ENCODE results near the gene TBX10. TPM values are rescaled to one million over a fixed set of nuclear protein-coding genes. Genes with fewer than 3 reads are reported as not detected.

TBX10 gene
- total RNA-seq, 2 donors from 2014 or later: not detected

DNA sequence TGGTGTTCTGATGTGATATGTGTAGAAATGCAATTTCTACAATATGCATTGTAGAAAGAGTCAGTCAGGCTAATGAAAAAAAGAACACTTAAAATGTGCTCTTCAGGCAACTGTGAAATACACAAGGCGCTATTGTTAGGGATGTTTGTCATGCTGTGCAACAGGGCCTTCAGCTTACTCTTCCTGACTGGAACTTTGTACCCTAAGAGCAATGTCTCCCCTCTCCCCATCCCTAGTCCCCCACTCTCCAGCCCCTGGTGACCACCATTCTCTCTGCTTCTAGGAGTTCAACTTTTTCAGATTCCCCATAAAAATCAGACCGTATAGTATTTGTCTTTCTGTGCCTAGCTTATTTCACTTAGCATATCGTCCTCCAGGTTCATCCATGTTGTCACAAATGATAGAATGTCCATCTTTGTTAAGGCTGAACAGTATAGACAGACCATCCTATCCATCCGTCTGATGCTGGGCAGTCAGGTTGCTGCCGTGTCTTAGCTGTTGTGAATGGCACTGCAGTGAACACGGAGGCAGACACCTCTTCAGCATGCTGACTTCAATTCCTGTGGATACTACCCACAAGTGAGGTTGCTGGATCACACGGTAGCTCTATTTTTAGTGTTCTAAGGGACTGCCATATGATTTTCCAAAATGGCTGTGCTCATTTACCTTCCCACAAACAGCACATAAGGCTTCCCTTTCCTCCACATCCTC, 22.2 kb downstream of the TBX10 start:
- Mint-ChIP-seq H3K36me3 (ENCODE audit: insufficient read depth in 2 of 2) (peaks cover 0 to 2% of the 10 kb centered on the region in 2 donors), H3K27ac (peak overlapping the region; percentile 78), H3K4me3 (peak overlapping the region; percentile 63 to 66), H3K27me3 (ENCODE audit: low read depth) (no peaks in the 10 kb centered on the region), H3K9me3 (no peaks in the 10 kb centered on the region), H3K4me1 (ENCODE audit: low read depth) (peaks cover 37% of the 10 kb centered on the region)
- no peak for DNase-seq
- no peak for ATAC-seq (replicated peaks in 1 of 2)

DNA sequence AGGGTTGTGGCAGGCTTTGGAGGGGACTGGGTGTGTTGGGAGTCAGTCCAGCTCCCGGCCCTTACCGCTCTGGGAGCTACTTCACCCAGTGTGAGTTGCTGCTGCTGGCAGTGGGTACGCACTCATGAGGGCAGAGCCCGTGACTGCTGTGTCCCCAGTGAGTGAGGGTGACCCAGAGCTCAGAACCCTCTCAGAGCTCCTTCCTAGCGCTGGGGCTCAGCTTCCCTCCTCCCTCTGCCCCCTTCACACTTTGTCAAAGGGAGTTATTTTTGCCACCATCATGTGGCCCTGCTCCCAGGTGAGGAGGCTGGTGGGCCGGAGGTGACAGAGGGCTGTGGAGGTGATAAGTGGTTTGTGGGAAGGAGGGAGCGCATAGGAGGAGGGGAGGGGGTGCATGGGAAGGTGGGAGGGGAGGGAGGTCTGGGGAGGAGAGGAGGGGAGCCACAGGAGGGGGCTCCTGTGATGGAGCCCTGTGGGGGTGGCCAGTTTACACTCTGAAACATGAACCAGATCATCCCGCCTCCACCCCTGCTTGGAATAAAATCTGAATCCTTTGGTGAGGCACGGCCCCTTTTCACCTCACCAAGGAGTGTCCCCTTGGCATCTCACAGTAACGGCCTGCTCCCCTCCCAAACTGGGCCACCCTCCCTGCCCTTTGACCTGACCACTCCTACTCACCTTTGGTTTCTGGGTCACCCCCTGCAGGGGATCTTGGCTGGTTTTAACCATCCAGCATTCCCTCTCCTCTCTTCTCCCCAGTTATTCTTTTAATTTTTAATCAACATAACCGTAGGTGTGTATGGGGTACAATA, 22.9 kb downstream of the TBX10 start:
- ATAC-seq (replicated peaks in 1 of 2) (no peak), DNase-seq (no peak)
- H3K27ac Mint-ChIP-seq: peak overlapping the region; percentile 78
- no peaks in the 10 kb centered on the region for H3K9me3 Mint-ChIP-seq
- peak overlapping the region; percentile 75 to 86 for H3K4me3 Mint-ChIP-seq
- H3K4me1 Mint-ChIP-seq (ENCODE audit: low read depth): peaks cover 38% of the 10 kb centered on the region
- no peaks in the 10 kb centered on the region for H3K27me3 Mint-ChIP-seq (ENCODE audit: low read depth)
- H3K36me3 Mint-ChIP-seq (ENCODE audit: insufficient read depth in 2 of 2): peaks cover 0 to 2% of the 10 kb centered on the region in 2 donors

DNA sequence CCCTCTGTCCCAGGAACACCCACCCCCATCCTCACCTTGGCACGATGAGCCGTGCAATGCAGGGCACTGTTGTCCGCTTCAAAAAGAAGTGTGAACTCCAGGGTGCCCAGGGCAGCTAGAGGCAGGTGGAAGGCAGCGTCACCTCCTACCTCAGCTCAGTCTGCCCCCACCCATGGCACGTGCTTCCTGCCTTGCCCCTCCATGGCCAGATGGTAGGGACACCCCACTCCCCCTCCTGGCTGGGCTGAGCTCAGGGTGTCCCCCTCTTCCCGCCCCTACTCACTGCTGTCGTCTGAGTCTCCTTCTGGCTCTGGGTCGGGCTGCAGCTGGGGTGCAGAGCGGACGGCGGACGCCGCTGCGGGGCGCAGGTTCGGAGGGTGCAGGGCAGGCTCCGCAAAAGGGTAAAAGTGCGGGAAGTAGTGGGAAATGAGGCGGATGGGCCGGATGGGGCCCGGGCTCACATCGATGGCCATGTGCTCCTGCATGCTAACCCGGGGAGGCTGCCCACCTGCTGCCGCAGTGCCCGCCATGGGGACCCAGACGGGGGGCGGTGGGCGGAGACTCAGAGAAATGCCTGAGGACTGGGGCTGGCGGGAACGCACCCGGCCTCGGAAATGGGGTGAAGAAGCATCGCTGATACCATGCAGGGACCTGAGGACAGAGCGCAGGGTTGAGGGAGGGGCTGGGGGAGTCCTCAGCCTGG, 23.7 kb downstream of the TBX10 start:
- Mint-ChIP-seq H3K4me1 (ENCODE audit: low read depth) (peaks cover 38% of the 10 kb centered on the region), H3K27ac (no peak overlapping the region), H3K36me3 (ENCODE audit: insufficient read depth in 2 of 2) (peaks cover 0 to 3% of the 10 kb centered on the region in 2 donors), H3K27me3 (ENCODE audit: low read depth) (no peaks in the 10 kb centered on the region), H3K9me3 (no peaks in the 10 kb centered on the region), H3K4me3 (peak overlapping the region; percentile 75 to 86)
- ATAC-seq (replicated peaks in 1 of 2): peak in 1 of 2 donors; percentile 2
- no peak for DNase-seq

DNA sequence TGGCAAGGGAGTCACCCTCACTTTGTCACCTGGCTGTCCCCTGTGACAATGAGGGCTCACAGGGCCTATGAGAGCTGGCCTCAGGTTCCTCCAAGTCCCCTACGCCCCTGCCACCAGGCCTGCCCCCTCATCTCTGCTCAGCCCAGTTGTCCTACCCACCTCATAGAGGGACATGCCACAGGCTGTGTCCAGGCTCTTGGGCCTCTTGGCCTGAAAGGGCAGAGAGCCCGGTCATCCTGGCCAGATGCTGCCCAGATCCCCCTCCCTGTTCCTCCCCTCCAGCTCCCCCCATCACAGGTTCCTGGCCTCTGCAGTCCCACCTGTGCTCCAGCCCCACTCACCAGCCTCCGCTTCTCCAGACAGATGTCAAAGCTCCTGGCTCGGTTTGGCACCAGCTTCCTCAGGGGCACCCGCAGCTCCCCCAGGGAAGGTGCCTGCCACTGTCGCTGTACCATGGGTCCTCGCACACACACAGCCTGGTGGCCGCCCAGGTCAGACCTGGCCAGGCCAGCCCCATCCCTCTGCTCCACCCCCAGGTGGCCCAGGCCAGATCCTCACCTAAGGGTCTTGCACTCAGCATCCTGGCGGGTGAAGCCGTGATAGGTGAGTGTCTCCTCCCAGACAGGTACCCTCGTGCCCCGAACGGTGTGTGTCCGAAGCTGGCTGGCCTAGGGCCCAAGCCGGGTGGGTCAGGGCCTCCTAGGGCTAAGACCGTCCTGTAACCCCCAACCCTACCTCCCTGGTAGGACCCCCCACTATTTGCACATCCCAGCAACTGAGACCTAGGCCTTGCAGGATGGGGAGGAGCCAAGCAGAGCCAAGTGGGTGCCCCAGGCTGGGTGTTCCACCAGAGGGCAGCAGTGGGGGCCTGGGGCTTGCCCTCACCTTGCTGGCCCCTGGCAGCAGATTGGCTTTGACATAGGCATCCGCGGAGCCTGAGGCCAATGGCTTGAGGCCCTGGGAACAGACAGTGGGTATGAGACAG, 24.5 kb downstream of the TBX10 start:
- Mint-ChIP-seq H3K4me3 (peak overlapping the region; percentile 81 to 86), H3K27me3 (ENCODE audit: low read depth) (no peaks in the 10 kb centered on the region), H3K27ac (peak overlapping the region; percentile 97), H3K36me3 (ENCODE audit: insufficient read depth in 2 of 2) (peaks cover 0 to 4% of the 10 kb centered on the region in 2 donors), H3K9me3 (no peaks in the 10 kb centered on the region), H3K4me1 (ENCODE audit: low read depth) (peaks cover 38% of the 10 kb centered on the region)
- ATAC-seq (replicated peaks in 1 of 2): peak; percentile 45 to 59
- peak; percentile 81 to 87 for DNase-seq

DNA sequence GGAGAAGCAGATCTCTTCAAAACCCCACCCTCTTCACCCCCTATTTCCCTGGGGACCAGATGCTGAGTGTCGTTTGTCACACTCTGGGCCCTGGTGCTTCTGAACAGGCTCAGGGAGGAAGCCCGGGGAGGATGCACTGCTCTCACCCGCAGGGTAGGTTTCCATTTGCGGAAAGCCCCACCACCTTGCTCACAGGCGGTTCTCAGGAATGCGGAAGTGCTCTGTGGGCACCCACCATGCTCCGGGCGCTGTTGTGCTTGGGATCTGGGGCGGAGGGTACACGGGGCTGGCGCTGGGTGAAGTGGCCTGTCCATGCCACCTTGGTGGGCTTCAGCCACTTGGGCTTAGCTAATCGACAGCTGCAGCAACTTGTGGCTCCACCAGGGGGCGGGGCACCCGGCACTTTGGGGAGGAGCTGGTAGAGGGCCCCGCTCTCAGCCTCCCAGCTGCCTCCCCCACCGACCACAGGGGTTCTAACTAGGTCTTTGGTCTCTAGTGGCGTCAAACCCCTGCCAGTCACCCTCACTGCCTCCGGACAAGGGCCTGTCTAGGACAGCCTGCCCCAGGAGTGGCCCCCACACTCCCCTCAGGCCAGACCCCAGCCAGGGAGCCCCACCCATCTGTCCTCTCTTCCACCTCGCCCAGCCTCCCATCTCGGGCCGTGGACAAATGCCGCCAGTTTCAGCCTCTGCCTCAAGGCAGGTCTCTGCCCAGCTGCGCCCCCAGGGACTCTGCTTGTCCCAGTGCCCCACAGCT, 25.4 kb downstream of the TBX10 start:
- DNase-seq (peak; percentile 85 to 86), ATAC-seq (replicated peaks in 1 of 2) (peak; percentile 89 to 90)
- peaks cover 0 to 6% of the 10 kb centered on the region in 2 donors for H3K36me3 Mint-ChIP-seq (ENCODE audit: insufficient read depth in 2 of 2)
- no peaks in the 10 kb centered on the region for H3K27me3 Mint-ChIP-seq (ENCODE audit: low read depth)
- no peaks in the 10 kb centered on the region for H3K9me3 Mint-ChIP-seq
- peak overlapping the region; percentile 81 to 86 for H3K4me3 Mint-ChIP-seq
- H3K4me1 Mint-ChIP-seq (ENCODE audit: low read depth): peaks cover 43% of the 10 kb centered on the region
- H3K27ac Mint-ChIP-seq: peak overlapping the region; percentile 97

DNA sequence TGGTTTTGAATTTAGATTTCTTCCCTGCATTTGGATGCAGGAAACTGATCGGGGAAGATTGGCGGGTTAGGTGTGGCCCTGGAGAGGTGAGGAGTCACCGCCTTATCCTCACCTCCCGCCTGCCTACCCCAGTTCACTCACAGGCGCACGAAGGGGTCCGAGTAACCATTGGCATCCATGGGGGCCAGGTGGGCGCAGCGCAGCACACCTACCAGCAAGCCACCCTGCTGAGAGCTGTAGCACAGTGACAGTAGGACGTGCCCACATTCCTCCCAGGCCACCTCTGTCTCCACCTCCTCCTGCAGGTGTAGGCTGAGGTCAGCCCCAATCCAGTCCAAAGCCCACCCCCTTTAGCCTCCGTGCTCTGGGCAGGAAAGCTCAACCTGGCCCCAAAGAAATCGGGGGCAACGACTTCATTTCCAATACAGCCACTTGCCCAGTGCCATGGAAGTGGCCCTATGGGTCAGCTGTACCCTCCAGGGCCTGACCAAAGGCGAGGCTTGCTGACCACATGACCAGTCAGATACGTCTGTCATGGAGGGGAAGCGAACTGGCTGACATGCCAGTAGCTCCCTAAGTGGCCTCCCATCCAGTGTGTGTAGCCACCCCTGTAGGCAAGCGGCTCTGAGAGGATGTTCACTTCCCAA, 26.1 kb downstream of the TBX10 start:
- H3K9me3 Mint-ChIP-seq: no peaks in the 10 kb centered on the region
- H3K4me1 Mint-ChIP-seq (ENCODE audit: low read depth): peaks cover 50% of the 10 kb centered on the region
- H3K36me3 Mint-ChIP-seq (ENCODE audit: insufficient read depth in 2 of 2): peaks cover under 1 to 13% of the 10 kb centered on the region in 2 donors
- ATAC-seq (replicated peaks in 1 of 2) (no peak), DNase-seq (no peak)
- peak overlapping the region; percentile 97 for H3K27ac Mint-ChIP-seq
- peak overlapping the region; percentile 81 to 86 for H3K4me3 Mint-ChIP-seq
- no peaks in the 10 kb centered on the region for H3K27me3 Mint-ChIP-seq (ENCODE audit: low read depth)

DNA sequence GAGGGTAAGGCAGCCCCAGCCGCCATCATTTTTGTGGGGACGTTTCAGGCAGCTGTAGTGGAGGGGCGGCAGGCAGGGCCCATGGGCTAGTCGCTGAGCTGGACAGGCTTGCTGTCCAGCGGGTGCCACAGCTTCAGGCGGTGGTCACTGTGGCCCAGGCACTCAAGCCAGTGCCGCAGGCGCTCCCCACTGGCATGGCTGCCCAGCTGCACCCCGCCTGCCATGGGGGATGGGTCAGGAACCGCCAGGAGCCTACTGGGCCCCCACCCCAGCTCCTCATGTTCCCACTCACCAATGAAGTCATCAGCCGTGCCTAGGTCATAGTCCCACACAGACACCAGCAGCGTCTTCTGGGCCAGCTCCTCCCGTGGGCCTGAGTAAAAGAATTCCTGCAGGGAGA, 26.8 kb downstream of the TBX10 start:
- Mint-ChIP-seq H3K27me3 (ENCODE audit: low read depth) (no peaks in the 10 kb centered on the region), H3K4me3 (no peak overlapping the region), H3K27ac (no peak overlapping the region), H3K4me1 (ENCODE audit: low read depth) (peaks cover 57% of the 10 kb centered on the region), H3K9me3 (no peaks in the 10 kb centered on the region), H3K36me3 (ENCODE audit: insufficient read depth in 2 of 2) (peaks cover 2 to 14% of the 10 kb centered on the region in 2 donors)
- no peak for DNase-seq
- no peak for ATAC-seq (replicated peaks in 1 of 2)

DNA sequence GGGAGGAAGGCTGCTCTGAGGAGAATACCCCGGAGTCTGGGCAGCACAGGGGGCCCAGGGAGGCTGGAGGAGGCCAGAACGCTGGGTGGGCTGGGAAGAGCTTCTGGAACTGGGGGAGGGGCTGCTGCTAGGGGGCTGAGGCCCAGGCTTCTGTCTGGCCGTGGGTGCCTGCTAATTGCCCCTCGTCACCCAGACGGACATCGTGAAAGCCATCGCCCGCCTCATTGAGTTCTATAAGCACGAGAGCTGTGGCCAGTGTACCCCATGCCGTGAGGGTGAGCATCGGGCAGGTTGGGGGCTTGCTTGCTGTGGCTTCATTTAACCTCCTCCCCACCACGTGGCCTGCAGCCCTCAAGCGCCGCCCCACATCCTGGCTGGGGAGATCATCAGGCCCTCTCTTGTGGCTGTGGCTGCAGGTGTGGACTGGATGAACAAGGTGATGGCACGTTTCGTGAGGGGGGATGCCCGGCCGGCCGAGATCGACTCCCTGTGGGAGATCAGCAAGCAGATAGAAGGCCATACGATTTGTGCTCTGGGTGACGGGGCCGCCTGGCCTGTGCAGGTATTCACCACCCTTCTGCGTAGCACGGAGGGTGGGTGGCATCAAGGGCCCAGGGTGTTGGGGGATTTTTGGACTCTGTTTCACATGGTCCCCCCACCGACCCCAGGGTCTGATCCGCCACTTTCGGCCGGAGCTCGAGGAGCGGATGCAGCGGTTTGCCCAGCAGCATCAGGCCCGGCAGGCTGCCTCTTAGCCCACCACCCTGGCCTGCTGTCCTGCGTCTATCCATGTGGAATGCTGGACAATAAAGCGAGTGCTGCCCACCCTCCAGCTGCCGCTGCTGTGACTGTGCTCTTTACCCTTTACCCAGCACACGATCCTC, 27.6 kb downstream of the TBX10 start:
- DNase-seq (no peak), ATAC-seq (replicated peaks in 1 of 2) (no peak)
- Mint-ChIP-seq H3K9me3 (no peaks in the 10 kb centered on the region), H3K4me3 (no peak overlapping the region), H3K27ac (no peak overlapping the region), H3K27me3 (ENCODE audit: low read depth) (no peaks in the 10 kb centered on the region), H3K4me1 (ENCODE audit: low read depth) (peaks cover 61% of the 10 kb centered on the region), H3K36me3 (ENCODE audit: insufficient read depth in 2 of 2) (peaks cover 3 to 14% of the 10 kb centered on the region in 2 donors)

DNA sequence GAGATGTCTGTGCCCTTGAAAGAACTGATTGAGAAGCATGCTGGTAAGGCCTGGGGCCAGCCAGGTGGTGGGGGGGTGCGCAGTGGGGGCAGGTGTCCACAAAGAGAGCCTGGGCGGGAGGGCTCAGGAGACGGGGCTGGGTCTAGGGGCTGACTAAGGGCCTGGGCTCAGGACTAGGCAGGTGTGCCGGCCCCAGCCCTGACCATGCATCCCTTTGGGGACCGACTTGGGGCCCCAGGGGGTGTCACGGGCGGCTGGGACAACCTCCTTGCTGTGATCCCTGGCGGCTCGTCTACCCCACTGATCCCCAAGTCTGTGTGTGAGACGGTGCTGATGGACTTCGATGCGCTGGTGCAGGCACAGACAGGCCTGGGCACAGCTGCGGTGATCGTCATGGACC, 28.4 kb downstream of the TBX10 start:
- no peak for ATAC-seq (replicated peaks in 1 of 2)

DNA sequence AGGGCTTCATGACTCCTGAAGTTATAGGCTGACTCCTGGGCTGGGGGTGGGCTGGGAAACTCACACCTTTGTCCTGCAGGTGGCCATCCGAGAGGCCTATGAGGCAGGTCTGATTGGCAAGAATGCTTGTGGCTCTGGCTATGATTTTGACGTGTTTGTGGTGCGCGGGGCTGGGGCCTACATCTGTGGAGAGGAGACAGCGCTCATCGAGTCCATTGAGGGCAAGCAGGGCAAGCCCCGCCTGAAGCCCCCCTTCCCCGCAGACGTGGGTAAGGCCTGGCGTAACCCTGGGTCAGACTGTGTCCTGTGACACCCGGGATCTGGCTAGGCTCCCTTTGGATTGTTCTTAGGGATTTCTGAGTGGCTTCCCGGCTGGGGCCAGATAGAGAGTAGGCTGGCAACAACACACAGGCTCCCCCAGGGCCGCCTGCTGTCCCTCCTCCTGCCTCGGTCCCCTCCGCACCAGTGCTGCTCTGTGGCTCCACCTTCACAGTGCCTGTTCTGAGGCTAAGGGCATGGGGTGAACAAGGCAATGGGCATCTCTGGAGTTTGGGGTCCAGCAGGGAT, 29.2 kb downstream of the TBX10 start:
- no peaks in the 10 kb centered on the region for H3K9me3 Mint-ChIP-seq
- ATAC-seq (replicated peaks in 1 of 2) (no peak), DNase-seq (no peak)
- peaks cover 57% of the 10 kb centered on the region for H3K4me1 Mint-ChIP-seq (ENCODE audit: low read depth)
- no peaks in the 10 kb centered on the region for H3K27me3 Mint-ChIP-seq (ENCODE audit: low read depth)
- H3K4me3 Mint-ChIP-seq: no peak overlapping the region
- no peak overlapping the region for H3K27ac Mint-ChIP-seq
- peaks cover 3 to 14% of the 10 kb centered on the region in 2 donors for H3K36me3 Mint-ChIP-seq (ENCODE audit: insufficient read depth in 2 of 2)

More for the DNA sequence above, 28.4 kb downstream of the TBX10 start:
- no peak overlapping the region for H3K27ac Mint-ChIP-seq
- no peak overlapping the region for H3K4me3 Mint-ChIP-seq
- H3K9me3 Mint-ChIP-seq: no peaks in the 10 kb centered on the region
- no peaks in the 10 kb centered on the region for H3K27me3 Mint-ChIP-seq (ENCODE audit: low read depth)
- H3K4me1 Mint-ChIP-seq (ENCODE audit: low read depth): peaks cover 59% of the 10 kb centered on the region
- DNase-seq: no peak
- peaks cover 3 to 14% of the 10 kb centered on the region in 2 donors for H3K36me3 Mint-ChIP-seq (ENCODE audit: insufficient read depth in 2 of 2)
